Epithelial cell of proximal tubule (primary cell): ENCODE measurements around the gene KIRREL3. TPM values are rescaled to one million over a fixed set of nuclear protein-coding genes. Genes with fewer than 3 reads are reported as not detected.
A peak's percentile ranks its signal among the peaks of the same experiment; 100 is the strongest.

Experiments
- DNase-seq: peaks from one replicate; pipeline ENCODE4 v3.0.0-alpha.2; 2011; ENCODE audit warnings: low read depth
- H3K4me3 ChIP-seq: 2 replicates; pipeline ENCODE4 v1.5.1; 2011; ENCODE audit warnings: low read depth, mild to moderate bottlenecking, low read length
- total RNA-seq: library from RNA; depleted of rRNA; stranded (reverse); fragments of >200 nt; gene quantifications from 2 replicates; pipeline ENCODE4 v1.2.3, GENCODE V29; 2015
- TF ChIP-seq, protein P1 (sequence below): conservative IDR thresholded peaks from 2 replicates; pipeline ENCODE4 v1.5.1; 2012; ENCODE audit warnings: low read depth, mild to moderate bottlenecking, low read length

The KIRREL3 gene
- total RNA-seq, 1 donor from 2014 or later = 5.1 TPM

DNA sequence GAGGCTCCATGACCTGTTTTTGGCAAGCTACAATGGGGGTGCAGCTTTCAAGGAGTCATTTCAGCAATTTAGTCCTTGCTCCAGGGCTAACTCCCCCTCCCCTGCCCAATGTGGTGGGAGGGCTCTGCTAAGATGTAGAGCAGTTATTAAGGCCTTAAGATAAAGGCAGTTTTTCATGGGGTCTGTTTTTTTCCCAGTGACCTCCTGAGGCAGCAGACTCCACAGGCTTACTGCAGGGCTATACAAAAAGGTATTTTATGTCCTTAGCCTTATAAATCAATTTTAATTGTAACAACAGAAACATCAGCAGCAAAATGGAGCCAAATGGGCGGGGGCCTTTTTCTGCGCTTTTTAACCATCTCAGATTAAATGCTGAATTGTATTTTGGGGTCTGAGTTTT lies 192.3 kb downstream of the KIRREL3 start:
- no peak for DNase-seq
- H3K4me3 ChIP-seq = no peak overlapping the region
- TF ChIP-seq, protein P1, sequence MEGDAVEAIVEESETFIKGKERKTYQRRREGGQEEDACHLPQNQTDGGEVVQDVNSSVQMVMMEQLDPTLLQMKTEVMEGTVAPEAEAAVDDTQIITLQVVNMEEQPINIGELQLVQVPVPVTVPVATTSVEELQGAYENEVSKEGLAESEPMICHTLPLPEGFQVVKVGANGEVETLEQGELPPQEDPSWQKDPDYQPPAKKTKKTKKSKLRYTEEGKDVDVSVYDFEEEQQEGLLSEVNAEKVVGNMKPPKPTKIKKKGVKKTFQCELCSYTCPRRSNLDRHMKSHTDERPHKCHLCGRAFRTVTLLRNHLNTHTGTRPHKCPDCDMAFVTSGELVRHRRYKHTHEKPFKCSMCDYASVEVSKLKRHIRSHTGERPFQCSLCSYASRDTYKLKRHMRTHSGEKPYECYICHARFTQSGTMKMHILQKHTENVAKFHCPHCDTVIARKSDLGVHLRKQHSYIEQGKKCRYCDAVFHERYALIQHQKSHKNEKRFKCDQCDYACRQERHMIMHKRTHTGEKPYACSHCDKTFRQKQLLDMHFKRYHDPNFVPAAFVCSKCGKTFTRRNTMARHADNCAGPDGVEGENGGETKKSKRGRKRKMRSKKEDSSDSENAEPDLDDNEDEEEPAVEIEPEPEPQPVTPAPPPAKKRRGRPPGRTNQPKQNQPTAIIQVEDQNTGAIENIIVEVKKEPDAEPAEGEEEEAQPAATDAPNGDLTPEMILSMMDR = no peak

GRCh38 chr11:126805870-126806269 lies 194.7 kb downstream of the KIRREL3 start:
- DNase-seq = no peak
- TF ChIP-seq, protein P1 = no peak

GRCh38 chr11:126804363-126804762 lies 196.2 kb downstream of the KIRREL3 start:
- TF ChIP-seq, protein P1 = no peak

More at GRCh38 chr11:126805870-126806269, 194.7 kb downstream of the KIRREL3 start:
- H3K4me3 ChIP-seq = no peak overlapping the region

GRCh38 chr11:126800009-126800408 lies 200.6 kb downstream of the KIRREL3 start:
- H3K4me3 ChIP-seq = no peak overlapping the region
- TF ChIP-seq, protein P1 = no peak
- no peak for DNase-seq

More at GRCh38 chr11:126804363-126804762, 196.2 kb downstream of the KIRREL3 start:
- no peak for DNase-seq
- no peak overlapping the region for H3K4me3 ChIP-seq

GRCh38 chr11:126797457-126798169 lies 203.0 kb downstream of the KIRREL3 start:
- DNase-seq = no peak
- no peak overlapping the region for H3K4me3 ChIP-seq
- TF ChIP-seq, protein P1 = no peak

- peak; percentile 55 for DNase-seq
- TF ChIP-seq, protein P1 = no peak
These were observed 207.0 kb downstream of the KIRREL3 start for GRCh38 chr11:126793596-126793995.

DNA sequence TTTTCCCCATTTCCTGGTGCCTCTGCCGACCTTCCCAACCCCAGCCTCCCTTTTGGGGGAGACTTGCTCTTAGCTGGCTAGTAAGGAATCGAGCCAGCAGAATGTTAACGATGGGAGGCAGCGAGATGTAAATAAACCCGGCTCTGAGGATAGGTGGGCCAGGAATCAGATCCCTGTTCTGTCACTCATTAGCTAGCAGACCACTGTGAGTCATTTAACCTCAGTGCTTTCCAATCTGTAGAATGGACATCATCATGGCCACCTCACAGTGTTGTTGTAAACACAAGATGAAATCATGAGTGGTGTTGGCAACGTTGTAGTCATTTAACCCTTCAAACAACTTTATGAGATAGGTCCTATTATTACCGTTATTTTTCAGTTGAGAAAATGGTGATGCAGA lies 208.6 kb downstream of the KIRREL3 start:
- TF ChIP-seq, protein P1 = no peak
- no peak overlapping the region for H3K4me3 ChIP-seq
- DNase-seq = no peak

More at GRCh38 chr11:126793596-126793995, 207.0 kb downstream of the KIRREL3 start:
- no peak overlapping the region for H3K4me3 ChIP-seq
